ENCODE results near the gene PBRM1.
"Not testable (repeated sequence)": the region's sequence is repeated elsewhere in the genome, so short reads cannot be mapped to it uniquely, and the experiment has no call there.

PBRM1 gene

GRCh38 chr3:52533623-52534280, 152.0 kb downstream of the PBRM1 start, which contains the start of gene NT5DC2:
NT5DC2 (minus strand) TSS chr3:52533857; CDS start chr3:52533737, 120 bp downstream.
- DNase-seq = peak; percentile 35

- DNase-seq = no peak
Measured at GRCh38 chr3:52532838-52533622, 152.7 kb downstream of the PBRM1 start.

GRCh38 chr3:52532517-52532837, 153.2 kb downstream of the PBRM1 start:
- DNase-seq = no peak

GRCh38 chr3:52531860-52532516, 153.7 kb downstream of the PBRM1 start:
- no peak for DNase-seq

- no peak for DNase-seq
Measured at GRCh38 chr3:52530918-52531826, 154.5 kb downstream of the PBRM1 start.

GRCh38 chr3:52529376-52530333, 156.1 kb downstream of the PBRM1 start:
- DNase-seq = no peak

GRCh38 chr3:52528586-52529375, 156.9 kb downstream of the PBRM1 start:
- DNase-seq = no peak

GRCh38 chr3:52527732-52528585, 157.8 kb downstream of the PBRM1 start:
- DNase-seq = no peak

- DNase-seq = no peak
Measured at GRCh38 chr3:52527039-52527731, 158.5 kb downstream of the PBRM1 start.

GRCh38 chr3:52526671-52527038, 159.1 kb downstream of the PBRM1 start:
- not testable (repeated sequence) for DNase-seq

- no peak for DNase-seq
Measured at GRCh38 chr3:52525680-52526561, 159.8 kb downstream of the PBRM1 start.

GRCh38 chr3:52524752-52525679, 160.7 kb downstream of the PBRM1 start:
- no peak for DNase-seq

GRCh38 chr3:52524258-52524751, 161.4 kb downstream of the PBRM1 start:
- DNase-seq = no peak

- no peak for DNase-seq
Measured at GRCh38 chr3:52523386-52524257, 162.1 kb downstream of the PBRM1 start.

GRCh38 chr3:52522651-52523251, 163.0 kb downstream of the PBRM1 start:
- no peak for DNase-seq
